Neuronal stem cell (in vitro differentiated cells): ENCODE data around the gene HIC2.
"Not testable (repeated sequence)": the region's sequence is repeated elsewhere in the genome, so short reads cannot be mapped to it uniquely, and the experiment has no call there.

Source experiments
- DNase-seq: peaks from one replicate; pipeline ENCODE4 v3.0.0-alpha.2; 2013; ENCODE audit warnings: low spot score
- H2AFZ ChIP-seq: one replicate; pipeline ENCODE4 v1.6.1; 2013; ENCODE audit warnings: mild to moderate bottlenecking, low read length, inconsistent platforms
- H2AK5ac ChIP-seq: 2 replicates; pipeline ENCODE4 v1.6.1; 2013; ENCODE audit warnings: low read depth, mild to moderate bottlenecking, inconsistent platforms, low read length, moderate library complexity, mixed read lengths
- H2BK120ac ChIP-seq: 2 replicates; pipeline ENCODE4 v1.6.1; 2013; ENCODE audit warnings: low read depth, mild to moderate bottlenecking, inconsistent platforms, low read length, moderate library complexity, mixed read lengths
- H2BK12ac ChIP-seq: one replicate; pipeline ENCODE4 v1.6.1; 2013; ENCODE audit warnings: low read length, inconsistent platforms
- H2BK15ac ChIP-seq: 2 replicates; pipeline ENCODE4 v1.6.1; 2013; ENCODE audit warnings: mild to moderate bottlenecking, low read length, inconsistent platforms, mixed read lengths
- H2BK5ac ChIP-seq: one replicate; pipeline ENCODE4 v1.6.1; 2013; ENCODE audit warnings: inconsistent platforms, mild to moderate bottlenecking, low read length, moderate library complexity
- H3K14ac ChIP-seq: one replicate; pipeline ENCODE4 v1.6.1; 2013; ENCODE audit warnings: low read length, inconsistent platforms
- H3K18ac ChIP-seq: 2 replicates; pipeline ENCODE4 v1.6.1; 2013; ENCODE audit warnings: low read length, inconsistent platforms
- H3K23ac ChIP-seq: 2 replicates; pipeline ENCODE4 v1.6.1; 2013; ENCODE audit warnings: low read depth, mild to moderate bottlenecking, mixed read lengths, low read length, inconsistent platforms; ENCODE audit not compliant: poor library complexity
- H3K27ac ChIP-seq: replicated peaks from 3 replicates; pipeline ENCODE4 v1.5.1; 2013; ENCODE audit warnings: low read length, inconsistent platforms
- H3K27me3 ChIP-seq, 3 experiments: 2 replicates each; pipeline ENCODE4 v1.6.1; 2013; ENCODE audit warnings: low read length in 3 of 3, mild to moderate bottlenecking in 2 of 3, inconsistent platforms in 1 of 3, low read depth in 1 of 3, mixed read lengths in 1 of 3, moderate library complexity in 1 of 3; ENCODE audit not compliant: control insufficient read depth in 3 of 3, insufficient read depth in 3 of 3
- H3K36me3 ChIP-seq, 2 donors: replicated peaks in 1 of 2; 2 replicates each; pipeline ENCODE4 v1.6.1; 2013; ENCODE audit warnings: low read length in 2 of 2; ENCODE audit not compliant: control insufficient read depth in 2 of 2, insufficient read depth in 2 of 2
- H3K4ac ChIP-seq: 2 replicates; pipeline ENCODE4 v1.6.1; 2013; ENCODE audit warnings: inconsistent platforms, mild to moderate bottlenecking, low read length, moderate library complexity
- H3K4me1 ChIP-seq, 2 donors: 1 replicate in 1 of 2; 2 replicates in 1 of 2; pipeline ENCODE4 v1.6.1; 2013; ENCODE audit warnings: low read length in 2 of 2, low read depth in 1 of 2; ENCODE audit not compliant: control insufficient read depth in 2 of 2, insufficient read depth in 1 of 2
- H3K4me2 ChIP-seq: one replicate; pipeline ENCODE4 v1.6.1; 2013; ENCODE audit warnings: mild to moderate bottlenecking, low read length, inconsistent platforms; ENCODE audit not compliant: insufficient read depth, poor library complexity, severe bottlenecking
- H3K4me3 ChIP-seq, 2 donors: 2 replicates each; pipeline ENCODE4 v1.5.1; 2013; ENCODE audit warnings: low read length in 2 of 2, mild to moderate bottlenecking in 2 of 2, inconsistent platforms in 1 of 2, moderate library complexity in 1 of 2
- H3K79me1 ChIP-seq: one replicate; pipeline ENCODE4 v1.6.1; 2013; ENCODE audit warnings: low read depth, mild to moderate bottlenecking, inconsistent platforms, low read length, moderate library complexity
- H3K9ac ChIP-seq: one replicate; pipeline ENCODE4 v1.6.1; 2013; ENCODE audit warnings: mild to moderate bottlenecking, low read depth, low read length, inconsistent platforms; ENCODE audit not compliant: poor library complexity
- H3K9me3 ChIP-seq, 2 donors: replicated peaks in 1 of 2; 2 replicates each; pipeline versions ENCODE3 to v1.6.1; 2013; ENCODE audit warnings: low read length in 2 of 2, mild to moderate bottlenecking in 2 of 2, inconsistent platforms in 1 of 2, low read depth in 1 of 2, mixed read lengths in 1 of 2, moderate library complexity in 1 of 2; ENCODE audit not compliant: control insufficient read depth in 2 of 2, insufficient read depth in 1 of 2
- H4K8ac ChIP-seq: one replicate; pipeline ENCODE4 v1.6.1; 2013; ENCODE audit warnings: low read depth, mild to moderate bottlenecking, inconsistent platforms, low read length, moderate library complexity
- H4K91ac ChIP-seq: one replicate; pipeline ENCODE4 v1.6.1; 2013; ENCODE audit warnings: low read length, low read depth, mild to moderate bottlenecking, inconsistent platforms; ENCODE audit not compliant: poor library complexity
- WGBS, 2 donors: extraction: QIAGEN DNeasy Blood & Tissue Kit; methylation state at CpG; one replicate each; pipeline ENCODE4 v1.1.7; 2013; ENCODE audit warnings: missing lambda C conversion rate in 2 of 2, mixed read lengths in 1 of 2; ENCODE audit not compliant: insufficient read length in 2 of 2, insufficient replicate concordance in 1 of 2; ENCODE audit errors: extremely low coverage in 2 of 2; 5-methylcytosine and 5-hydroxymethylcytosine counted together

The HIC2 gene

DNA sequence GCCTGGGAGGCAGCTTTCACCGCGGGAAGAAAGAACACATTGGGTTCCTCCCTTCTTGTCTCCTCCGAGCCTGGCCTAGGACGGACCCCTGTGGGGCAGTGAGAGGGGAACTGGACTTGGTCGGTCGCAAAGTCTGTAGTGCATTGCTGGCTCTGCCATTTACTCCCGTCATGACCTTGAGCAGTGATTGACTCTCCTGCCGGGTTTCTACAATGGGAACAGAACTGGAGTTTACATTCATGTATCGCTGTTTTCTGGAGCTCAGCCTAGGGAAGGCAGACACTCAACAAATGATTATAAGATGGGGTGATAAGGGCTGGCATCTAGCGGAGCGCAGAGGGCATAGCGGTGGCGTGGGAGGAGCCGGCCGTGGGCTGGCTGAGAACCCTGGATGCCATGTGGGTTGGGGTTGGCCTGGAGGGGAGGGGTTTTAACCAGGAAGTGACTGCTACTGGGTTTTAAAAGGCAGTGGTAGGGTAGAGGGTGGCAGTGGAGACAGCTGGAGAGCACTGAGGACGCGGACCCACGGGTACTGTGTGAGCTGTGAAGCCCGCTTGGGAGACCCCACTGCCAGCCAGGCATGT lies 3.1 kb downstream of the HIC2 start:
- not testable (repeated sequence) for H4K8ac ChIP-seq, H4K91ac ChIP-seq, H2AK5ac ChIP-seq, H3K23ac ChIP-seq, H2BK15ac ChIP-seq, H3K27ac ChIP-seq, H2BK5ac ChIP-seq, H2BK120ac ChIP-seq, H3K14ac ChIP-seq, H3K79me1 ChIP-seq, H3K4me1 ChIP-seq, H3K4ac ChIP-seq, H3K4me2 ChIP-seq, H3K4me3 ChIP-seq, H3K9ac ChIP-seq, H3K18ac ChIP-seq, H2AFZ ChIP-seq, H3K27me3 ChIP-seq, H2BK12ac ChIP-seq, H3K9me3 ChIP-seq, DNase-seq, H3K36me3 ChIP-seq
- WGBS, 2 donors, result no CpG with 5 or more reads among the region's 19 CpGs

DNA sequence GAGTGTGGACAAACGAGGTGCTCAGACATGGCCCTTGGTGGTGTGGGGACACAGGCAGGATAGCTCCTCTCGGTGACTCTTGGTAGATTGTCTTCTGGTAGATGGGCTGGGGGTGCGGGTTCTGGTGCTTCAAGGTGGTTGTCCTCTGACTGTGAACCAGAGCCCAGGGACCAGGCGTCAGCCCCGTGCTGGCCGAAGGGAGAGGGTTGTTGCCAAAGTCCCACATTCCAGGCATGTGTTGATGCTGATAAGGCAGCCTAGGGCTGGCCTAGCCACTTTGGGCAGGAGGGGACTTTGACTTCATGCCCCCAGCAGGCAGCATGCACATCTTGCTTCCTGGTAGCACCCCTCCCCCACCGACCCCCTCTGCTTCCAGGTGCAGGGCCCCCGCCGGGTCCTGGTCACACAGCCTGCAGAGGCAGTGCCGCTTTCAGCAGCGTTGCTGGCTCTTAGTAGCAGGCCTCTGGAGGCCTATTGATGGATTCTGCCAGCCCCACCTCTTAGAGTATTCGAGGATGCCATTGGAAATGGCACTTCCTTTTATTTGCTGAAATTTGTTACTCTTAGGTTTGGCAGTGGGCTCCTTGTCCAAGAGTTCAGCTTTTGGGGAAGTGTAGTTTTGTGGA lies 7.0 kb downstream of the HIC2 start:
- H4K91ac ChIP-seq, H3K27ac ChIP-seq, H2BK15ac ChIP-seq, H3K14ac ChIP-seq, DNase-seq, H3K18ac ChIP-seq, H2AFZ ChIP-seq, H3K9me3 ChIP-seq, H2AK5ac ChIP-seq, H2BK5ac ChIP-seq, H3K9ac ChIP-seq, H3K4ac ChIP-seq, H4K8ac ChIP-seq, H3K4me2 ChIP-seq, H2BK12ac ChIP-seq, H3K27me3 ChIP-seq, H3K4me1 ChIP-seq, H2BK120ac ChIP-seq, H3K36me3 ChIP-seq, H3K4me3 ChIP-seq, H3K79me1 ChIP-seq, H3K23ac ChIP-seq: not testable (repeated sequence)
- no CpG with 5 or more reads among the region's 12 CpGs for WGBS, 2 donors

- not testable (repeated sequence) for H2BK15ac ChIP-seq, H3K4me1 ChIP-seq, H3K36me3 ChIP-seq, H3K27me3 ChIP-seq, H3K9me3 ChIP-seq, H2BK120ac ChIP-seq, H3K4me3 ChIP-seq, H4K91ac ChIP-seq, DNase-seq, H3K79me1 ChIP-seq, H3K27ac ChIP-seq, H3K23ac ChIP-seq, H3K4ac ChIP-seq, H3K14ac ChIP-seq, H4K8ac ChIP-seq, H2AFZ ChIP-seq, H2BK12ac ChIP-seq, H3K18ac ChIP-seq, H2AK5ac ChIP-seq, H2BK5ac ChIP-seq, H3K9ac ChIP-seq, H3K4me2 ChIP-seq
- no CpG with 5 or more reads among the region's 15 CpGs for WGBS, 2 donors
Observed at GRCh38 chr22:21434378-21435233, 17.4 kb downstream of the HIC2 start.
